ENCODE results near the gene CAB39. TPM values are rescaled to one million over a fixed set of nuclear protein-coding genes. Genes with fewer than 3 reads are reported as not detected.

CAB39 gene
- polyA plus RNA-seq, 1 donor (not counting 4 experiments of a cell fraction or from before 2014, with no cell fraction given), result 120 TPM

DNA sequence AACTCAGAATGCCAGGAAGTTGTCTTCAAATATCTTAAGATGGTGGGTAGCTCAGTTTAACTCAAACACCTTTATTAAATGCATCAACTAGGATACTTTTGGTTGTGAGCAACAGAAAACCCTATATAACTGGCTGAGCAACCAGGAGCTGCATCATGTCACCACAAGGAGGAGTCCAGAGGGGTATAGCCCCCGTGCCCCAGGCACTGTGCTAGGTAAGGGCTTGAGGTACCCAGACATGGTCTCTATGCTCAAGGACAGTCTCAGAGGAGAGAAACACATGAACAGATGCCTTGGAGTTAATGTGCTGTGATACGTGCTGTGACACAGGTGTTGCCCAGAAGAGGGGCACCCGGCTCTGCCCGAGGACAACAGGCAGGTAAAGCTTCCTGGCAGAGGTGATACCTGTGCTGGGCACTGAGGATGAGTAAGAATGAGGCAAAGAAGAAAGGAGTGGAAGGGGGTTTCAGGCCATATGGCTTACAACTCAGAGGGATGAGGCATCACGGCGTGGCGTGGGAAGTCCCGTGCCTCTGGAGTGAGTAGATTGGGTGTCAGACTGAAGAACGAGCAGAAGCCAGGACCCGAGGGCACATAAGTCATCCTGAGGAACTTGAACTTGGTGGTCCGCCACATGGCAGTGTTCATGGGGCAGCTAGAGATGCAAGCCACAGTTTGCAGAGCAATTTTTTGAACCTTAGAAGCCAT is 32.0 kb upstream of the CAB39 start:
- Histone ChIP-seq H3K4me2 (ENCODE audit: control insufficient read depth, extremely low read depth, insufficient read depth, low read depth, low read length) (peak overlapping the region; percentile 65), H3K9me3 (ENCODE audit: control insufficient read depth, low read depth, low read length) (peaks cover 1% of the 10 kb centered on the region), H3K9me1 (ENCODE audit: control insufficient read depth, extremely low read depth, insufficient read depth, low read length) (no peaks in the 10 kb centered on the region), H3K4me1 (ENCODE audit: control insufficient read depth, extremely low read depth, insufficient read depth, low read length) (peaks cover 41% of the 10 kb centered on the region), H3K9ac (ENCODE audit: control insufficient read depth, extremely low read depth, insufficient read depth, low read length) (peak overlapping the region; percentile 76), H2AFZ (ENCODE audit: control insufficient read depth, low read length) (no peak overlapping the region), H3K36me3 (ENCODE audit: control insufficient read depth in 2 of 2, extremely low read depth in 1 of 2, insufficient read depth in 2 of 2, low read length in 2 of 2) (no peaks in the 10 kb centered on the region), H3K27me3 (ENCODE audit: control insufficient read depth, extremely low read depth, insufficient read depth, low read length) (no peaks in the 10 kb centered on the region), H3K27ac (ENCODE audit: control insufficient read depth, insufficient read depth, low read length) (peak overlapping the region; percentile 92), H4K20me1 (ENCODE audit: control insufficient read depth, extremely low read depth, insufficient read depth, low read length) (no peaks in the 10 kb centered on the region), H3K4me3 (ENCODE audit: control insufficient read depth in 2 of 3, extremely low read depth in 1 of 3, insufficient read depth in 2 of 3, low read depth in 1 of 3, low read length in 3 of 3) (no peak overlapping the region), H3K79me2 (ENCODE audit: control insufficient read depth, insufficient read depth, low read length) (no peaks in the 10 kb centered on the region)
- FAIRE-seq (peak; percentile 96), DNase-seq (ENCODE audit: low read depth, low spot score) (peak; percentile 98)
- dilution Hi-C loops (cut with MboI; ENCODE audit: extremely low pct_ligation_motif_present, low sequenced_read_pairs), result no loop called here
- TF ChIP-seq, protein P1, sequence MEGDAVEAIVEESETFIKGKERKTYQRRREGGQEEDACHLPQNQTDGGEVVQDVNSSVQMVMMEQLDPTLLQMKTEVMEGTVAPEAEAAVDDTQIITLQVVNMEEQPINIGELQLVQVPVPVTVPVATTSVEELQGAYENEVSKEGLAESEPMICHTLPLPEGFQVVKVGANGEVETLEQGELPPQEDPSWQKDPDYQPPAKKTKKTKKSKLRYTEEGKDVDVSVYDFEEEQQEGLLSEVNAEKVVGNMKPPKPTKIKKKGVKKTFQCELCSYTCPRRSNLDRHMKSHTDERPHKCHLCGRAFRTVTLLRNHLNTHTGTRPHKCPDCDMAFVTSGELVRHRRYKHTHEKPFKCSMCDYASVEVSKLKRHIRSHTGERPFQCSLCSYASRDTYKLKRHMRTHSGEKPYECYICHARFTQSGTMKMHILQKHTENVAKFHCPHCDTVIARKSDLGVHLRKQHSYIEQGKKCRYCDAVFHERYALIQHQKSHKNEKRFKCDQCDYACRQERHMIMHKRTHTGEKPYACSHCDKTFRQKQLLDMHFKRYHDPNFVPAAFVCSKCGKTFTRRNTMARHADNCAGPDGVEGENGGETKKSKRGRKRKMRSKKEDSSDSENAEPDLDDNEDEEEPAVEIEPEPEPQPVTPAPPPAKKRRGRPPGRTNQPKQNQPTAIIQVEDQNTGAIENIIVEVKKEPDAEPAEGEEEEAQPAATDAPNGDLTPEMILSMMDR (optimal IDR thresholded peaks at IDR 0.05 in 1 of 3, IDR thresholded peaks at IDR 0.05 in 1 of 3, conservative IDR thresholded peaks at IDR 0.05 in 1 of 3; ENCODE audit: extremely low read depth in 1 of 3, insufficient read depth in 2 of 3, low read length in 3 of 3), result peak; percentile 24 to 46 (median 31)
- TF ChIP-seq EZH2 (IDR thresholded peaks at IDR 0.05; ENCODE audit: low read length), result no peak

DNA sequence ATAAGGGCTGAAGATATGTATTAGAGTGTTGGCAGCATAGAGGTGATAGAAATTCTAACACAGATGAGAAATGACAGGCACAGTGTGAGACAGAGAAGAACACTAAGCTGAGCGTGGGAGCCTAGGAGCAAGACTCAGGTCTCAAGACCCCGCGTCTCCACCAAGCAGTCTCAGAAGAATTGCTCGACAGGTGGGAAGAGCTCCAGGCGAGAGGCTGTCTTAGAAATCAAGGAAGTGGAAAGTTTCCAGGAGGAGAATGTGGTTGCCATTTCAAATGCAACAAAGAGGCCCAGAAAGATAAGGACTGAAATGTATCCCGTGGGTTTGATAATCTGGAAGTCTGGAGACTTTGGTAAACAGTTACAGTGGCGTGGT is 31.5 kb upstream of the CAB39 start:
- Histone ChIP-seq H3K4me1 (ENCODE audit: control insufficient read depth, extremely low read depth, insufficient read depth, low read length) (peaks cover 41% of the 10 kb centered on the region), H3K79me2 (ENCODE audit: control insufficient read depth, insufficient read depth, low read length) (no peaks in the 10 kb centered on the region), H3K27me3 (ENCODE audit: control insufficient read depth, extremely low read depth, insufficient read depth, low read length) (no peaks in the 10 kb centered on the region), H3K36me3 (ENCODE audit: control insufficient read depth in 2 of 2, extremely low read depth in 1 of 2, insufficient read depth in 2 of 2, low read length in 2 of 2) (no peaks in the 10 kb centered on the region), H4K20me1 (ENCODE audit: control insufficient read depth, extremely low read depth, insufficient read depth, low read length) (no peaks in the 10 kb centered on the region), H3K9me3 (ENCODE audit: control insufficient read depth, low read depth, low read length) (peaks cover 1% of the 10 kb centered on the region), H3K27ac (ENCODE audit: control insufficient read depth, insufficient read depth, low read length) (peak overlapping the region; percentile 92), H3K4me3 (ENCODE audit: control insufficient read depth in 2 of 3, extremely low read depth in 1 of 3, insufficient read depth in 2 of 3, low read depth in 1 of 3, low read length in 3 of 3) (no peak overlapping the region), H2AFZ (ENCODE audit: control insufficient read depth, low read length) (no peak overlapping the region), H3K4me2 (ENCODE audit: control insufficient read depth, extremely low read depth, insufficient read depth, low read depth, low read length) (peak overlapping the region; percentile 59), H3K9me1 (ENCODE audit: control insufficient read depth, extremely low read depth, insufficient read depth, low read length) (no peaks in the 10 kb centered on the region), H3K9ac (ENCODE audit: control insufficient read depth, extremely low read depth, insufficient read depth, low read length) (peak overlapping the region; percentile 76)
- dilution Hi-C loops (cut with MboI; ENCODE audit: extremely low pct_ligation_motif_present, low sequenced_read_pairs), result no loop called here
- DNase-seq (ENCODE audit: low read depth, low spot score) (no peak), FAIRE-seq (no peak)
- no peak for TF ChIP-seq EZH2 (IDR thresholded peaks at IDR 0.05; ENCODE audit: low read length)
- TF ChIP-seq, protein P1 (optimal IDR thresholded peaks at IDR 0.05 in 1 of 3, IDR thresholded peaks at IDR 0.05 in 1 of 3, conservative IDR thresholded peaks at IDR 0.05 in 1 of 3; ENCODE audit: extremely low read depth in 1 of 3, insufficient read depth in 2 of 3, low read length in 3 of 3), result no peak

Data from keratinocyte (primary cell).